Kidney (tissue), 14 donors: ENCODE results near the gene SF3B4. TPM values are rescaled to one million over a fixed set of nuclear protein-coding genes. Genes with fewer than 3 reads are reported as not detected.
"Not testable (repeated sequence)": the region's sequence is repeated elsewhere in the genome, so short reads cannot be mapped to it uniquely, and the experiment has no call there.

Experiments used
- DNase-seq, 5 donors: peaks; one replicate each; pipeline ENCODE4 v3.0.0-alpha.2; 2013 to 2020
- FAIRE-seq: peaks from 2 replicates; lab custom pipeline; 2012; peaks lifted over from hg19 to GRCh38; lab: Jason Lieb, UNC
- H3K27ac ChIP-seq, 2 donors: one replicate each; pipeline ENCODE4 v1.7.0; 2013; ENCODE audit warnings: low read depth in 2 of 2, low read length in 2 of 2, inconsistent platforms in 1 of 2
- H3K27me3 ChIP-seq: one replicate; pipeline ENCODE4 v1.7.1; 2013; ENCODE audit warnings: low read length, inconsistent platforms; ENCODE audit not compliant: control insufficient read depth, insufficient read depth
- H3K36me3 ChIP-seq, 3 donors: one replicate each; pipeline versions ENCODE4 v1.7.0 to v1.7.1; 2013; ENCODE audit warnings: low read length in 3 of 3, control low read depth in 1 of 3, inconsistent platforms in 1 of 3; ENCODE audit not compliant: insufficient read depth in 3 of 3, control insufficient read depth in 2 of 3
- H3K4me1 ChIP-seq, 3 donors: one replicate each; pipeline versions ENCODE4 v1.7.0 to v1.7.1; 2013; ENCODE audit warnings: low read length in 3 of 3, inconsistent platforms in 1 of 3, low read depth in 1 of 3; ENCODE audit not compliant: control insufficient read depth in 2 of 3, insufficient read depth in 2 of 3
- H3K4me3 ChIP-seq, 3 donors: one replicate each; pipeline versions ENCODE4 v1.7.0 to v1.8.1; 2013; ENCODE audit warnings: low read length in 3 of 3, control low read depth in 1 of 3, inconsistent platforms in 1 of 3
- H3K9ac ChIP-seq, 3 donors: one replicate each; pipeline versions ENCODE4 v1.7.0 to v1.7.1; 2013; ENCODE audit warnings: low read length in 3 of 3, control low read depth in 1 of 3, inconsistent platforms in 1 of 3
- H3K9me3 ChIP-seq, 3 donors: one replicate each; pipeline versions ENCODE4 v1.7.0 to v1.7.1; 2013; ENCODE audit warnings: low read length in 3 of 3, control low read depth in 1 of 3, inconsistent platforms in 1 of 3; ENCODE audit not compliant: control insufficient read depth in 2 of 3, insufficient read depth in 1 of 3
- CTCF ChIP-seq: IDR thresholded peaks from 3 replicates; pipeline ENCODE4 v1.5.1; 2012; ENCODE audit warnings: mild to moderate bottlenecking, moderate library complexity, borderline replicate concordance; ENCODE audit not compliant: insufficient read depth; ENCODE audit errors: extremely low read depth
- intact Hi-C: fragments of 100-400 bp; cut with DNase I; formaldehyde crosslinking; loops from one replicate; pipeline ENCODE4 v1.11.1; 2022
- polyA plus RNA-seq: library from polyadenylated mRNA; stranded (reverse); fragments of 350-450 nt; fragmentation: Illumina TruSeq; extraction: RNeasy Lipid Tissue Mini Kit (QIAGEN cat#74804); gene quantifications from one replicate; pipeline ENCODE4 v1.2.3, GENCODE V29; 2014; ENCODE audit warnings: low read depth, low replicate concordance; ENCODE audit not compliant: insufficient read depth
- total RNA-seq: library from RNA; stranded (reverse); fragmentation: NEBNext Ultra II Directional; extraction: Animal tissue kit (Norgen Biotek cat#: 25700); gene quantifications from one replicate; pipeline ENCODE4 v1.2.1, GENCODE V29; 2021
- donor health status: control.
- donor health status: control.
- donor health status: control.
- donor health status: control.
- donor health status: control.
- donor health status: DM: yes; HTN: yes; CAD: no.
- donor health status: Normal renal cell carcinoma (clear cell type).

SF3B4 gene
- total and polyA plus RNA-seq, 2 donors from 2014 or later, result 40.6 to 55.0 TPM

- H3K4me1 ChIP-seq, result peaks cover 0 to 11% (median 8%) of the 10 kb centered on the region in 3 donors
- H3K36me3 ChIP-seq, result no peaks in the 10 kb centered on the region
- TF ChIP-seq CTCF, result no peak
- DNase-seq (peak; percentile 92 to 99 (median 94)), FAIRE-seq (peak; percentile 95)
- intact Hi-C loops, result no loop called here
- peak overlapping the region; percentile 98 to 99 for H3K27ac ChIP-seq
- peak overlapping the region; percentile 85 to 99 (median 97) for H3K9ac ChIP-seq
- no peaks in the 10 kb centered on the region for H3K27me3 ChIP-seq
- no peaks in the 10 kb centered on the region for H3K9me3 ChIP-seq
- peak overlapping the region; percentile 81 to 96 (median 94) for H3K4me3 ChIP-seq
Measured at GRCh38 chr1:149887456-149888246, 40.0 kb downstream of the SF3B4 start.

- H3K36me3 ChIP-seq, intact Hi-C loops, H3K27me3 ChIP-seq, H3K9me3 ChIP-seq, FAIRE-seq, DNase-seq: not testable (repeated sequence)
- Histone ChIP-seq H3K9ac (peak overlapping the region; percentile 85 to 99 (median 97)), H3K4me3 (peak overlapping the region; percentile 81 to 96 (median 94)), H3K27ac (peak overlapping the region; percentile 98 to 99), H3K4me1 (peaks cover 0 to 11% (median 8%) of the 10 kb centered on the region in 3 donors)
Measured at GRCh38 chr1:149887196-149887455, 40.5 kb downstream of the SF3B4 start.

- FAIRE-seq, result peak; percentile 98
- intact Hi-C loops, result no loop called here
Measured at GRCh38 chr1:149886396-149887195, 41.0 kb downstream of the SF3B4 start.

GRCh38 chr1:149886121-149886395, 41.5 kb downstream of the SF3B4 start:
- H3K36me3 ChIP-seq, H3K9me3 ChIP-seq, intact Hi-C loops, H3K27me3 ChIP-seq, DNase-seq, FAIRE-seq: not testable (repeated sequence)
- peak overlapping the region; percentile 64 to 95 (median 94) for H3K4me3 ChIP-seq
- peak overlapping the region; percentile 61 to 99 (median 90) for H3K9ac ChIP-seq
- peaks cover 0 to 11% (median 8%) of the 10 kb centered on the region in 3 donors for H3K4me1 ChIP-seq
- H3K27ac ChIP-seq, result peak overlapping the region; percentile 94 to 98

More at GRCh38 chr1:149886396-149887195, 41.0 kb downstream of the SF3B4 start:
- Histone ChIP-seq H3K9ac (peak overlapping the region; percentile 85 to 99 (median 97)), H3K27ac (peak overlapping the region; percentile 98 to 99), H3K9me3 (no peaks in the 10 kb centered on the region), H3K4me1 (peaks cover 0 to 11% (median 8%) of the 10 kb centered on the region in 3 donors), H3K27me3 (no peaks in the 10 kb centered on the region), H3K36me3 (no peaks in the 10 kb centered on the region), H3K4me3 (peak overlapping the region; percentile 81 to 96 (median 94))
- peak; percentile 9 for TF ChIP-seq CTCF
- peak; percentile 93 to 100 (median 97) for DNase-seq
